ENCODE data around the gene PDCD1.
"Not testable (repeated sequence)": the region's sequence is repeated elsewhere in the genome, so short reads cannot be mapped to it uniquely, and the experiment has no call there.

Gene PDCD1

DNA sequence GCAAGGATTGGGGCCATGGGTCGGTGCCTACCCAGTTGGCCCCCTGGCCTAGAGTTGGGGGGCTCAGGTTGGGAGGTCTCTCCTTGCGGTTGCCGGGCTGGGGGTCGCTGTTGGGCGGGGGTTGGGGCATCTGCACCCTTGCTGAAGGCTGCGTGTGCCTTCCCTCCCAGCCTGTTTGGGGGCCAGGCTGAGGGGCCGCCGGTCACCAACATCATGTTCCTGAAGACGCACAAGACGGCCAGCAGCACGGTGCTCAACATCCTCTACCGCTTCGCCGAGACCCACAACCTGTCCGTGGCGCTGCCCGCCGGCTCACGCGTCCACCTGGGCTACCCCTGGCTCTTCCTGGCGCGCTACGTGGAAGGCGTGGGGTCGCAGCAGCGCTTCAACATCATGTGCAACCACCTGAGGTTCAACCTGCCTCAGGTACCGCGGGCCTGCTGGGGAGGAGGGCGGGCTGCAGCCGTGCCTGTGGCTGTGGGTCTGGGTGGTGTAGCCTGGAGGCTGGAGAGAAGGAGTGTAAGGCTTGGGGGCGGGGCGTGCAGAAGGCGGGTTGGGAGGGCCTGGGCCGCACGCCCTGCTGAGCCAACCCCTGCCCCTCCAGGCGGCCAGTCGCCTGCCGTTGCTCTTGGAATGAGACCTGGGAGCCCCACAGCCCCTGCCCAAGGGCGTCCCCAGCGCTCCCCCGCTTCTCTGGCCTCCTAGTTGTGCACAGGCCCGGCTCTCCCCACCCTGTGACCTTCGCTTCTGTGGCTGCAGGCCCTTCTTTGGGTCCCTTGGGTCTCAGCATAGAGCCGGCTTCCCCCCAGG, 56.9 kb downstream of the PDCD1 start:
- no peak for DNase-seq (ENCODE audit: low read depth)
- TF ChIP-seq, protein P1, sequence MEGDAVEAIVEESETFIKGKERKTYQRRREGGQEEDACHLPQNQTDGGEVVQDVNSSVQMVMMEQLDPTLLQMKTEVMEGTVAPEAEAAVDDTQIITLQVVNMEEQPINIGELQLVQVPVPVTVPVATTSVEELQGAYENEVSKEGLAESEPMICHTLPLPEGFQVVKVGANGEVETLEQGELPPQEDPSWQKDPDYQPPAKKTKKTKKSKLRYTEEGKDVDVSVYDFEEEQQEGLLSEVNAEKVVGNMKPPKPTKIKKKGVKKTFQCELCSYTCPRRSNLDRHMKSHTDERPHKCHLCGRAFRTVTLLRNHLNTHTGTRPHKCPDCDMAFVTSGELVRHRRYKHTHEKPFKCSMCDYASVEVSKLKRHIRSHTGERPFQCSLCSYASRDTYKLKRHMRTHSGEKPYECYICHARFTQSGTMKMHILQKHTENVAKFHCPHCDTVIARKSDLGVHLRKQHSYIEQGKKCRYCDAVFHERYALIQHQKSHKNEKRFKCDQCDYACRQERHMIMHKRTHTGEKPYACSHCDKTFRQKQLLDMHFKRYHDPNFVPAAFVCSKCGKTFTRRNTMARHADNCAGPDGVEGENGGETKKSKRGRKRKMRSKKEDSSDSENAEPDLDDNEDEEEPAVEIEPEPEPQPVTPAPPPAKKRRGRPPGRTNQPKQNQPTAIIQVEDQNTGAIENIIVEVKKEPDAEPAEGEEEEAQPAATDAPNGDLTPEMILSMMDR (IDR thresholded peaks at IDR 0.05; ENCODE audit: control insufficient read depth, insufficient read depth, low read depth, low read length, missing control alignments): no peak
- H3K4me3 ChIP-seq (ENCODE audit: control insufficient read depth, low read depth, low read length): no peak overlapping the region

DNA sequence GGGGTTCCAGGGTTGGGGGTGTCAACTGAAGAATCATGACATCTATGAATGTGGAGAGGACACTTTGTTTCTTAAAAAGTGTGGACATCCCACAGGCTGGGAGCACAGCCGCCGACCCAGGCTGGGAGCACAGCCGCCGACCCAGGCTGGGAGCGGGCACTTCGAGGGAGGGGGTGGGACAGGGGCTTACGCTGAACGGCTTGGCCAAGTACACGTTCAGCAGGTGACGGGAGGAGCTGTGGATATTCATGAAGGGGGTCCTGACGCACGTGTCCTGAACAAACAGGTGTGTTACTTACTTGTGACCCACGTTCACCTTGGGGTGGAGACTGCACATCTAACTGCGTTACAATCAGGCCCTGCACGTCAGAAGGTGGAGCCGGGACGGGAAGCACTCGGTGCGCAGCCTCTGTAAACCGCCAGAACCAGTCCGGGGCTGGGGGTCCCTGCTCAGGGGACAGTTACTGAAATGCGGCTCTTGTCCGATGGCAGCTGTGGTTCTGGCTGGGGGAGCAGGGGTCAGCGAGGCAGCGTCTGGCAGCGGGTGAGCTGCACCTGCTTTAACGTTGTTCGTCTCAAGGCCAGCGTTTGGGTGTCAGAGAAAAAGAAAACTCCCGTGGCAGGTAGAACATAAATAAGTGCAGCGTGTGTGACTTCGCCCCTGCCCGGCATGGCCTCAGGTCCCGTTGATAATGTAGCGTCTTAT, 58.3 kb downstream of the PDCD1 start:
- not testable (repeated sequence) for H3K4me3 ChIP-seq (ENCODE audit: control insufficient read depth, low read depth, low read length); DNase-seq (ENCODE audit: low read depth)

Measured in AG09309 (cell line).